H1 (cell line): ENCODE measurements around the gene ASAP2. TPM values are rescaled to one million over a fixed set of nuclear protein-coding genes. Genes with fewer than 3 reads are reported as not detected.

ENCODE experiments used
- CTCF ChIA-PET: fragments of 300-600 bp; sonication (Branson Sonifier 250); formaldehyde crosslinking; loops from one replicate; lab custom pipeline; 2021; ENCODE audit not compliant: partially characterized antibody; lab: Charles Lee
- POLR2A ChIA-PET: fragments of 300-600 bp; sonication (Branson Sonifier 250); formaldehyde crosslinking; loops from one replicate; lab custom pipeline; 2021; ENCODE audit warnings: inconsistent platforms; ENCODE audit not compliant: partially characterized antibody; lab: Charles Lee
- DNase-seq, 2 experiments: peaks; one replicate each; pipeline versions ENCODE4 v3.0.0 to v3.0.0-alpha.2; 2010 to 2022; ENCODE audit warnings: low spot score in 2 of 2, low read depth in 1 of 2, mixed read lengths in 1 of 2
- FAIRE-seq: peaks from 2 replicates; lab custom pipeline; 2011; peaks lifted over from hg19 to GRCh38; lab: Jason Lieb, UNC
- H2AFZ ChIP-seq: 2 replicates; pipeline ENCODE4 v1.8.1; 2012; ENCODE audit warnings: low read length, inconsistent platforms
- H2AK5ac ChIP-seq: 2 replicates; pipeline ENCODE4 v1.6.1; 2013; ENCODE audit warnings: low read depth, low read length
- H2BK120ac ChIP-seq: replicated peaks from 2 replicates; pipeline ENCODE3; 2013; ENCODE audit warnings: low read depth, low read length, inconsistent platforms
- H2BK12ac ChIP-seq: 2 replicates; pipeline ENCODE4 v1.6.1; 2013; ENCODE audit warnings: low read depth, low read length
- H2BK15ac ChIP-seq: 2 replicates; pipeline ENCODE4 v1.6.1; 2013; ENCODE audit warnings: low read length
- H2BK20ac ChIP-seq: 2 replicates; pipeline ENCODE4 v1.6.1; 2013; ENCODE audit warnings: low read length
- H2BK5ac ChIP-seq: 2 replicates; pipeline ENCODE4 v1.6.1; 2013; ENCODE audit warnings: low read depth, low read length
- H3K14ac ChIP-seq: 2 replicates; pipeline ENCODE4 v1.6.1; 2013; ENCODE audit warnings: inconsistent platforms; ENCODE audit not compliant: insufficient read length
- H3K18ac ChIP-seq: 2 replicates; pipeline ENCODE4 v1.6.1; 2013; ENCODE audit warnings: low read length; ENCODE audit errors: extremely low read depth
- H3K23ac ChIP-seq: 2 replicates; pipeline ENCODE4 v1.6.1; 2013; ENCODE audit warnings: inconsistent platforms; ENCODE audit not compliant: insufficient read length
- H3K23me2 ChIP-seq: 2 replicates; pipeline ENCODE4 v1.6.1; 2013; ENCODE audit warnings: low read depth, low read length
- H3K27ac ChIP-seq: 2 replicates; pipeline ENCODE4 v1.6.1; 2011; ENCODE audit warnings: low read depth, low read length, inconsistent platforms
- H3K27me3 ChIP-seq, 4 experiments: replicated peaks in 1 of 4; 1 replicate in 1 of 4; 2 replicates in 3 of 4; pipeline versions ENCODE4 v1.6.1 to v1.8.1; 2011 to 2013; ENCODE audit warnings: low read length in 3 of 4, mild to moderate bottlenecking in 3 of 4, inconsistent platforms in 2 of 4, mixed read lengths in 2 of 4, moderate library complexity in 1 of 4; ENCODE audit not compliant: control insufficient read depth in 3 of 4, insufficient read depth in 3 of 4; ENCODE audit errors: extremely low read depth in 1 of 4
- H3K36me3 ChIP-seq, 4 experiments: 2 replicates each; pipeline versions ENCODE4 v1.6.1 to v1.8.1; 2011 to 2013; ENCODE audit warnings: mild to moderate bottlenecking in 4 of 4, low read length in 3 of 4, moderate library complexity in 2 of 4, control low read depth in 1 of 4, inconsistent platforms in 1 of 4; ENCODE audit not compliant: insufficient read depth in 4 of 4, control insufficient read depth in 2 of 4
- H3K4ac ChIP-seq: replicated peaks from 2 replicates; pipeline ENCODE3; 2013; ENCODE audit warnings: low read length, low read depth, mixed read lengths, inconsistent platforms; ENCODE audit not compliant: insufficient read length
- H3K4me1 ChIP-seq, 4 experiments: replicated peaks in 1 of 4; 1 replicate in 1 of 4; 2 replicates in 3 of 4; pipeline versions ENCODE4 v1.6.1 to v1.8.1; 2011 to 2013; ENCODE audit warnings: low read length in 3 of 4, inconsistent platforms in 2 of 4, mixed read lengths in 1 of 4; ENCODE audit not compliant: insufficient read depth in 4 of 4, control insufficient read depth in 3 of 4
- H3K4me2 ChIP-seq, 2 experiments: 2 replicates each; pipeline versions ENCODE4 v1.6.1 to v1.8.1; 2011 to 2013; ENCODE audit warnings: low read depth in 2 of 2, low read length in 2 of 2, control low read depth in 1 of 2, inconsistent platforms in 1 of 2, mild to moderate bottlenecking in 1 of 2; ENCODE audit not compliant: insufficient read depth in 1 of 2
- H3K4me3 ChIP-seq, 4 experiments: fragments of 200-600, 300-600 bp in 1 of 4; sonication (generic), shearing (Covaris generic), sonication (Bioruptor Twin) in 1 of 4; 2 replicates each; pipeline versions ENCODE4 v1.5.1 to v1.8.1; 2011 to 2016; ENCODE audit warnings: low read length in 4 of 4, low read depth in 3 of 4, control low read depth in 2 of 4, inconsistent platforms in 2 of 4, mild to moderate bottlenecking in 2 of 4, mixed read lengths in 1 of 4, moderate library complexity in 1 of 4; ENCODE audit not compliant: insufficient read depth in 2 of 4; ENCODE audit errors: extremely low read depth in 1 of 4
- H3K56ac ChIP-seq: replicated peaks from 2 replicates; pipeline ENCODE3; 2013; ENCODE audit warnings: low read depth, mild to moderate bottlenecking, mixed read lengths, low read length, inconsistent platforms; ENCODE audit not compliant: insufficient read length
- H3K79me1 ChIP-seq: 2 replicates; pipeline ENCODE4 v1.6.1; 2013; ENCODE audit warnings: low read depth, low read length, control low read depth
- H3K79me2 ChIP-seq, 2 experiments: 2 replicates each; pipeline versions ENCODE4 v1.6.1 to v1.8.1; 2012 to 2013; ENCODE audit warnings: low read length in 2 of 2, mild to moderate bottlenecking in 2 of 2, inconsistent platforms in 1 of 2; ENCODE audit not compliant: insufficient read depth in 2 of 2, control insufficient read depth in 1 of 2
- H3K9ac ChIP-seq, 4 experiments: replicated peaks in 1 of 4; 1 replicate in 1 of 4; 2 replicates in 3 of 4; pipeline versions ENCODE4 v1.6.1 to v1.8.1; 2011 to 2013; ENCODE audit warnings: low read depth in 3 of 4, low read length in 3 of 4, control low read depth in 2 of 4, mild to moderate bottlenecking in 2 of 4, moderate library complexity in 2 of 4, inconsistent platforms in 1 of 4; ENCODE audit errors: extremely low read depth in 1 of 4
- H3K9me3 ChIP-seq, 2 experiments: 2 replicates each; pipeline versions ENCODE4 v1.6.1 to v1.8.1; 2012 to 2013; ENCODE audit warnings: mild to moderate bottlenecking in 2 of 2, moderate library complexity in 2 of 2, control low read depth in 1 of 2, inconsistent platforms in 1 of 2, low read depth in 1 of 2, low read length in 1 of 2, mixed read lengths in 1 of 2; ENCODE audit not compliant: insufficient read depth in 2 of 2
- H4K20me1 ChIP-seq, 2 experiments: replicated peaks in 1 of 2; 2 replicates each; pipeline versions ENCODE3 to v1.8.1; 2011 to 2013; ENCODE audit warnings: inconsistent platforms in 2 of 2, low read length in 2 of 2, mild to moderate bottlenecking in 1 of 2; ENCODE audit not compliant: insufficient read depth in 2 of 2, control insufficient read depth in 1 of 2
- H4K5ac ChIP-seq: 2 replicates; pipeline ENCODE4 v1.6.1; 2013; ENCODE audit warnings: low read length, low read depth, mixed read lengths, inconsistent platforms; ENCODE audit not compliant: insufficient read length
- H4K8ac ChIP-seq: 2 replicates; pipeline ENCODE4 v1.8.0; 2013; ENCODE audit warnings: mild to moderate bottlenecking, moderate library complexity, low read length, inconsistent platforms; ENCODE audit not compliant: insufficient read depth; ENCODE audit errors: extremely low read depth
- H4K91ac ChIP-seq: replicated peaks from 2 replicates; pipeline ENCODE3; 2013; ENCODE audit warnings: low read length, mixed read lengths, inconsistent platforms; ENCODE audit not compliant: insufficient read length
- CBX8 ChIP-seq: fragments of 300-800, 300-1000 bp; sonication (generic); IDR thresholded peaks from 2 replicates; pipeline ENCODE4 v1.7.1; 2016; ENCODE audit warnings: low read depth, low read length, borderline replicate concordance
- CTBP2 ChIP-seq: IDR thresholded peaks from 2 replicates; pipeline ENCODE4 v1.7.0; 2011; ENCODE audit warnings: borderline replicate concordance, mild to moderate bottlenecking, moderate library complexity, mixed read lengths, low read length; ENCODE audit not compliant: insufficient read depth, insufficient read length
- RBBP5 ChIP-seq: IDR thresholded peaks from 2 replicates; pipeline ENCODE4 v1.7.1; 2012; ENCODE audit warnings: low read depth, mild to moderate bottlenecking, inconsistent platforms, low read length, moderate library complexity, borderline replicate concordance
- TCF12 ChIP-seq: IDR thresholded peaks from 2 replicates; pipeline ENCODE4 v1.6.1; 2011; ENCODE audit warnings: low read depth, mild to moderate bottlenecking, low read length
- WGBS, 2 experiments: shearing (Covaris generic) in 1 of 2; methylation state at CpG; one replicate each; pipeline versions ENCODE4 v1.1.6 to v1.1.7; 2013 to 2015; ENCODE audit warnings: low lambda C conversion rate in 2 of 2, mixed read lengths in 2 of 2, inconsistent platforms in 1 of 2, low coverage in 1 of 2, missing lambda C conversion rate in 1 of 2; ENCODE audit not compliant: insufficient replicate concordance in 2 of 2, insufficient coverage in 1 of 2, insufficient read length in 1 of 2; ENCODE audit errors: extremely low coverage in 1 of 2, missing lambda C conversion rate in 1 of 2; 5-methylcytosine and 5-hydroxymethylcytosine counted together
- polyA plus RNA-seq, 7 experiments: library from polyadenylated mRNA; depleted of rRNA in 3 of 7; stranded (reverse) in 5 of 7; unstranded in 2 of 7; fragments of >200 nt in 5 of 7; fragments of 200-250 nt in 2 of 7; gene quantifications; 1 replicate in 5 of 7; 2 replicates in 1 of 7; 4 replicates in 1 of 7; pipeline versions ENCODE4 v1.2.1 to v1.2.3, GENCODE V29; 2011 to 2013; ENCODE audit warnings: missing spikeins in 2 of 7, mixed read lengths in 2 of 7
- total RNA-seq: library from RNA; stranded (reverse); fragmentation: NEBNext Ultra II Directional; extraction: Animal tissue kit (Norgen Biotek cat#: 25700); gene quantifications from 2 replicates; pipeline ENCODE4 v1.2.1, GENCODE V29; 2021

Gene ASAP2
- total and polyA plus RNA-seq, 2 of the 8 experiments (the other 6 are each of a cell fraction or from before 2014, with no cell fraction given), result 10.2 to 18.7 TPM

DNA sequence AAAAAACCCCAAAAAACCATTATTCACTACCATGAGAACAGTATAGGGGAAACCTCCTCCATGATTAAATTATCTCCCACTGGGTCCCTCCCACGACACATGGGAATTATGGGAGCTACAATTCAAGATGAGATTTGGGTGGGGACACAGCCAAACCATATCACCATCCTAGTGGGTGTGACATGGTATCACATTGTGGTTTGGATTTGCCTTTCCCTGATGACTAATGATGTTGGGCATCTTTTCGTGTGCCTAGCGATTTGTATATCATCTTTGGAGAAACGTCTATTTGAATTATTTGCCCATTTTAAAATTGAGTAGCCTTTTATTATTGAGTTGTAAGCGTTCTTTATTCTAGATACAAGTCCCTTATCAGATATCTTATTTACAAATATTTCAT lies 8.7 kb upstream of the ASAP2 start:
- 93% methylated on average over 5 of the region's 5 CpGs; no CpG with 5 or more reads in 1 of the 2 experiments for WGBS, 2 experiments
- TF ChIP-seq CTBP2 (no peak), CBX8 (no peak), TCF12 (no peak), RBBP5 (no peak)

More for the DNA sequence above, 8.7 kb upstream of the ASAP2 start:
- Histone ChIP-seq H4K91ac (no peak overlapping the region), H3K23me2 (no peaks in the 10 kb centered on the region), H3K79me1 (no peaks in the 10 kb centered on the region), H2BK12ac (no peak overlapping the region), H3K9me3 (no peaks in the 10 kb centered on the region), H2BK20ac (no peak overlapping the region), H3K79me2 (no peaks in the 10 kb centered on the region), H4K20me1 (no peaks in the 10 kb centered on the region), H3K14ac (no peak overlapping the region), H2AFZ (no peak overlapping the region), H2BK5ac (no peak overlapping the region), H3K36me3 (no peaks in the 10 kb centered on the region), H3K27ac (no peak overlapping the region), H4K5ac (no peak overlapping the region), H3K4me3 (no peak overlapping the region), H2BK120ac (no peak overlapping the region), H3K4me2 (no peak overlapping the region), H3K4me1 (no peaks in the 10 kb centered on the region), H3K18ac (no peak overlapping the region), H3K56ac (no peak overlapping the region), H2BK15ac (no peak overlapping the region), H3K23ac (no peak overlapping the region), H3K27me3 (no peaks in the 10 kb centered on the region), H3K9ac (no peak overlapping the region), H2AK5ac (no peak overlapping the region), H4K8ac (no peak overlapping the region), H3K4ac (no peak overlapping the region)
- no peak for DNase-seq
- ChIA-PET CTCF (interaction anchor here (1.7 kb wide), 1 partner anchor 55 kb away, joined by 3 read pairs; no protein-coding TSS in a partner anchor), POLR2A (no interaction called here)
- no peak for FAIRE-seq
